Panc1 (cell line): ENCODE measurements around the gene USF3.

Experiments
- POLR2AphosphoS5 ChIP-seq: IDR thresholded peaks from 2 replicates; pipeline ENCODE4 v1.6.1; 2012; ENCODE audit warnings: mild to moderate bottlenecking, low read depth, low read length, moderate library complexity
- SIN3A ChIP-seq: IDR thresholded peaks from 2 replicates; pipeline ENCODE4 v1.6.1; 2012; ENCODE audit warnings: low read depth, mild to moderate bottlenecking, low read length, moderate library complexity, borderline replicate concordance; ENCODE audit not compliant: insufficient read depth
- TCF7L2 ChIP-seq: IDR thresholded peaks from 2 replicates; pipeline ENCODE4 v1.6.1; 2011; ENCODE audit warnings: mild to moderate bottlenecking, low read depth, low read length, inconsistent platforms
- TF ChIP-seq, protein P1 (sequence below): fragments of 450-650 bp; IDR thresholded peaks from 2 replicates; pipeline ENCODE4 v1.5.1; 2017; ENCODE audit warnings: mild to moderate bottlenecking
- TF ChIP-seq, protein P2 (sequence below), 2 experiments: IDR thresholded peaks; 2 replicates each; pipeline ENCODE4 v1.6.1; 2011 to 2012; ENCODE audit warnings: low read depth in 2 of 2, control low read depth in 1 of 2, low read length in 1 of 2, mild to moderate bottlenecking in 1 of 2, moderate library complexity in 1 of 2; ENCODE audit not compliant: insufficient read depth in 1 of 2

DNA sequence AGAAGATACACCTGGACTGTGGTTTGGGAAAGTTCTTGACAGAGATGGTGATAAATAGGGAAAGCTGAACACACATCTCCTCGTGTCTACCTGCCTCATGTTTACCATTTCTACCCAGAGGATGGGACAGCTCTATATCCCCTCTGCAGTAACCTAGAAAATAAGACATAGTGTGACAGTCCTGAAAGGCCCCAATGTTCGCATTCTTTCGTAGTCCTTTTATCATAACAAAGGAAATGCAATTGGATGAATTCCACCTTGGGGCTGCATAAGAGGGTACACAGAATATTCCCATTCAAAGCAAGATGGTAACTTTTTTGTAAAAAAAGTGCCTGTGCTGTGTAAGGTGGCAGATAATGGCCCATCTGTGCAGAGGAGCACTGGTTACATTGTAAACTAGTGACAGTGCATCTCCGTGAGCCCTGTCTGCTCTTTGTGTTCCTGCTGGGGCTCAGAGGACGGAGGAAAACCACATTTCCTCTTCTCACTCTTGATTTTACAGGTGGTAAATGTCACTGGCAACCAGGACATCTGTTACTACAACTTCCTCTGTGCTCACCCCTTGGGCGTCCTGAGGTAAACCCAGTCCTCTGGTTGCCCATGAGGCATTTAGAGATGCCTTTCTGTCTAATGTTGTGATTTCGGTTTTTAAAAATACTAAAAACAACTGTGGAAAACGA lies 89.8 kb downstream of the USF3 start:
- TF ChIP-seq, protein P1, sequence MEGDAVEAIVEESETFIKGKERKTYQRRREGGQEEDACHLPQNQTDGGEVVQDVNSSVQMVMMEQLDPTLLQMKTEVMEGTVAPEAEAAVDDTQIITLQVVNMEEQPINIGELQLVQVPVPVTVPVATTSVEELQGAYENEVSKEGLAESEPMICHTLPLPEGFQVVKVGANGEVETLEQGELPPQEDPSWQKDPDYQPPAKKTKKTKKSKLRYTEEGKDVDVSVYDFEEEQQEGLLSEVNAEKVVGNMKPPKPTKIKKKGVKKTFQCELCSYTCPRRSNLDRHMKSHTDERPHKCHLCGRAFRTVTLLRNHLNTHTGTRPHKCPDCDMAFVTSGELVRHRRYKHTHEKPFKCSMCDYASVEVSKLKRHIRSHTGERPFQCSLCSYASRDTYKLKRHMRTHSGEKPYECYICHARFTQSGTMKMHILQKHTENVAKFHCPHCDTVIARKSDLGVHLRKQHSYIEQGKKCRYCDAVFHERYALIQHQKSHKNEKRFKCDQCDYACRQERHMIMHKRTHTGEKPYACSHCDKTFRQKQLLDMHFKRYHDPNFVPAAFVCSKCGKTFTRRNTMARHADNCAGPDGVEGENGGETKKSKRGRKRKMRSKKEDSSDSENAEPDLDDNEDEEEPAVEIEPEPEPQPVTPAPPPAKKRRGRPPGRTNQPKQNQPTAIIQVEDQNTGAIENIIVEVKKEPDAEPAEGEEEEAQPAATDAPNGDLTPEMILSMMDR = no peak
- TF ChIP-seq POLR2AphosphoS5 (no peak), SIN3A (no peak), TCF7L2 (no peak)
- TF ChIP-seq, protein P2, sequence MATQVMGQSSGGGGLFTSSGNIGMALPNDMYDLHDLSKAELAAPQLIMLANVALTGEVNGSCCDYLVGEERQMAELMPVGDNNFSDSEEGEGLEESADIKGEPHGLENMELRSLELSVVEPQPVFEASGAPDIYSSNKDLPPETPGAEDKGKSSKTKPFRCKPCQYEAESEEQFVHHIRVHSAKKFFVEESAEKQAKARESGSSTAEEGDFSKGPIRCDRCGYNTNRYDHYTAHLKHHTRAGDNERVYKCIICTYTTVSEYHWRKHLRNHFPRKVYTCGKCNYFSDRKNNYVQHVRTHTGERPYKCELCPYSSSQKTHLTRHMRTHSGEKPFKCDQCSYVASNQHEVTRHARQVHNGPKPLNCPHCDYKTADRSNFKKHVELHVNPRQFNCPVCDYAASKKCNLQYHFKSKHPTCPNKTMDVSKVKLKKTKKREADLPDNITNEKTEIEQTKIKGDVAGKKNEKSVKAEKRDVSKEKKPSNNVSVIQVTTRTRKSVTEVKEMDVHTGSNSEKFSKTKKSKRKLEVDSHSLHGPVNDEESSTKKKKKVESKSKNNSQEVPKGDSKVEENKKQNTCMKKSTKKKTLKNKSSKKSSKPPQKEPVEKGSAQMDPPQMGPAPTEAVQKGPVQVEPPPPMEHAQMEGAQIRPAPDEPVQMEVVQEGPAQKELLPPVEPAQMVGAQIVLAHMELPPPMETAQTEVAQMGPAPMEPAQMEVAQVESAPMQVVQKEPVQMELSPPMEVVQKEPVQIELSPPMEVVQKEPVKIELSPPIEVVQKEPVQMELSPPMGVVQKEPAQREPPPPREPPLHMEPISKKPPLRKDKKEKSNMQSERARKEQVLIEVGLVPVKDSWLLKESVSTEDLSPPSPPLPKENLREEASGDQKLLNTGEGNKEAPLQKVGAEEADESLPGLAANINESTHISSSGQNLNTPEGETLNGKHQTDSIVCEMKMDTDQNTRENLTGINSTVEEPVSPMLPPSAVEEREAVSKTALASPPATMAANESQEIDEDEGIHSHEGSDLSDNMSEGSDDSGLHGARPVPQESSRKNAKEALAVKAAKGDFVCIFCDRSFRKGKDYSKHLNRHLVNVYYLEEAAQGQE (IDR thresholded peaks at IDR 0.05; ENCODE audit: insufficient read depth in 1 of 2, low read depth in 2 of 2, low read length in 1 of 2) = no peak
